HCT116 (cell line): ENCODE measurements around the gene GTF2H4. TPM values are rescaled to one million over a fixed set of nuclear protein-coding genes. Genes with fewer than 3 reads are reported as not detected.

Experiments used
- ATAC-seq: fragments of 200-7000 bp; cut with Tn5 transposase; 2 replicates; pipeline ENCODE4 v1.9.1; 2020; ENCODE audit warnings: mild to moderate bottlenecking, moderate library complexity
- BruUV-seq: library from RNA; stranded (reverse); fragments of 400-500 nt; replicated peaks from 2 replicates; lab custom pipeline; 2021; lab: Mats Ljungman, UMichigan
- CTCF ChIA-PET: fragments of 300-600 bp; sonication (Branson Sonifier 250); formaldehyde crosslinking; loops from one replicate; lab custom pipeline; 2021; ENCODE audit warnings: antibody characterized with exemption; lab: Charles Lee
- POLR2A ChIA-PET: fragments of 300-600, 350-600 bp; sonication (Branson Sonifier 250); formaldehyde crosslinking; loops from one replicate; lab custom pipeline; 2021; ENCODE audit warnings: antibody characterized with exemption; lab: Charles Lee
- RAD21 ChIA-PET, 2 experiments: fragments of 300-600 bp; sonication (Branson Sonifier 250); formaldehyde crosslinking; loops; one replicate each; lab custom pipeline; 2023; ENCODE audit warnings: low total read pairs in 2 of 2; ENCODE audit not compliant: uncharacterized antibody in 2 of 2, unreplicated experiment in 2 of 2, low non-redundant PET in 1 of 2; lab: Charles Lee
- DNase-seq: peaks from one replicate; pipeline ENCODE4 v3.0.0-alpha.2; 2010; ENCODE audit warnings: low read depth, low spot score
- H2AFZ ChIP-seq: fragments of 200-600 bp; shearing (Covaris generic), sonication (generic); 2 replicates; pipeline ENCODE4 v1.6.1; 2017; ENCODE audit warnings: low read depth, mixed run types, mixed read lengths, antibody characterized with exemption, low read length; ENCODE audit not compliant: poor library complexity, severe bottlenecking
- H3K27ac ChIP-seq: 2 replicates; pipeline ENCODE4 v1.5.1; 2012; ENCODE audit warnings: low read depth, low read length
- H3K27me3 ChIP-seq: fragments of 200-600 bp; sonication (generic); 2 replicates; pipeline ENCODE4 v1.6.1; 2016; ENCODE audit warnings: mixed run types, low read length, mixed read lengths; ENCODE audit not compliant: insufficient read depth
- H3K36me3 ChIP-seq, 2 experiments: fragments of 200-500 bp in 1 of 2; fragments of 200-600 bp in 1 of 2; sonication (Bioruptor generic) in 1 of 2; sonication (generic) in 1 of 2; 2 replicates each; pipeline versions ENCODE4 v1.5.1 to v1.6.1; 2014 to 2016; ENCODE audit warnings: low read length in 2 of 2, inconsistent platforms in 1 of 2, mixed read lengths in 1 of 2, mixed run types in 1 of 2; ENCODE audit not compliant: insufficient read depth in 2 of 2, control insufficient read depth in 1 of 2
- H3K4me1 ChIP-seq, 2 experiments: fragments of 200-600 bp in 1 of 2; sonication (generic) in 1 of 2; 2 replicates each; pipeline versions ENCODE4 v1.5.1 to v1.6.1; 2012 to 2017; ENCODE audit warnings: low read length in 2 of 2, inconsistent platforms in 1 of 2, mild to moderate bottlenecking in 1 of 2, mixed read lengths in 1 of 2, mixed run types in 1 of 2, moderate library complexity in 1 of 2; ENCODE audit not compliant: insufficient read depth in 2 of 2, control insufficient read depth in 1 of 2
- H3K4me2 ChIP-seq: fragments of 200-600 bp; sonication (generic); 2 replicates; pipeline ENCODE4 v1.6.1; 2017; ENCODE audit warnings: mixed run types, low read length, mixed read lengths
- H3K4me3 ChIP-seq, 2 experiments: fragments of 200-600 bp in 1 of 2; sonication (generic) in 1 of 2; replicated peaks in 1 of 2; 2 replicates each; pipeline ENCODE4 v1.5.1; 2011 to 2016; ENCODE audit warnings: low read length in 2 of 2, control low read depth in 1 of 2, low read depth in 1 of 2, mild to moderate bottlenecking in 1 of 2, mixed read lengths in 1 of 2, mixed run types in 1 of 2
- H3K79me2 ChIP-seq: fragments of 200-600 bp; sonication (generic); 2 replicates; pipeline ENCODE4 v1.6.1; 2017; ENCODE audit warnings: mild to moderate bottlenecking, mixed run types, low read length, moderate library complexity, mixed read lengths; ENCODE audit not compliant: insufficient read depth
- H3K9ac ChIP-seq: fragments of 200-600 bp; sonication (generic); 2 replicates; pipeline ENCODE4 v1.6.1; 2016; ENCODE audit warnings: low read length, mixed read lengths
- H3K9me2 ChIP-seq: fragments of 200-600 bp; sonication (generic), shearing (Covaris generic); 2 replicates; pipeline ENCODE4 v1.6.1; 2017; ENCODE audit warnings: mixed run types, mild to moderate bottlenecking, moderate library complexity; ENCODE audit not compliant: insufficient read depth
- H3K9me3 ChIP-seq, 2 experiments: fragments of 200-500 bp in 1 of 2; fragments of 200-600 bp in 1 of 2; sonication (Bioruptor generic) in 1 of 2; sonication (generic) in 1 of 2; 2 replicates each; pipeline ENCODE4 v1.6.1; 2014 to 2017; ENCODE audit warnings: low read length in 2 of 2, mixed read lengths in 2 of 2, inconsistent platforms in 1 of 2, low read depth in 1 of 2, mild to moderate bottlenecking in 1 of 2, mixed run types in 1 of 2, moderate library complexity in 1 of 2; ENCODE audit not compliant: control insufficient read depth in 1 of 2, insufficient read depth in 1 of 2
- H4K20me1 ChIP-seq: fragments of 200-600 bp; sonication (generic), shearing (Covaris generic); 2 replicates; pipeline ENCODE4 v1.6.1; 2017; ENCODE audit warnings: mixed run types, mild to moderate bottlenecking, moderate library complexity; ENCODE audit not compliant: insufficient read depth
- CEBPB ChIP-seq: IDR thresholded peaks from 2 replicates; pipeline ENCODE4 v1.6.1; 2012; ENCODE audit warnings: low read depth
- CTCF ChIP-seq, 3 experiments: fragments of 200-600 bp in 1 of 3; sonication (generic) in 1 of 3; IDR thresholded peaks in 2 of 3; conservative IDR thresholded peaks in 1 of 3; 2 replicates each; pipeline ENCODE4 v1.5.1; 2012 to 2017; ENCODE audit warnings: low read depth in 2 of 3, low read length in 2 of 3, antibody characterized with exemption in 1 of 3, borderline replicate concordance in 1 of 3, control low read depth in 1 of 3, mild to moderate bottlenecking in 1 of 3, mixed read lengths in 1 of 3, mixed run types in 1 of 3, moderate library complexity in 1 of 3; ENCODE audit not compliant: insufficient read depth in 1 of 3
- EGR1 ChIP-seq: IDR thresholded peaks from 2 replicates; pipeline ENCODE4 v1.6.1; 2012; ENCODE audit warnings: low read depth
- EZH2phosphoT487 ChIP-seq: fragments of 200-600 bp; IDR thresholded peaks from 2 replicates; pipeline ENCODE4 v1.6.1; 2018; ENCODE audit warnings: antibody characterized with exemption, borderline replicate concordance
- MAX ChIP-seq: IDR thresholded peaks from 2 replicates; pipeline ENCODE4 v1.6.1; 2012
- POLR2A ChIP-seq: IDR thresholded peaks from 2 replicates; pipeline ENCODE4 v1.7.0; 2011; ENCODE audit warnings: borderline replicate concordance; ENCODE audit not compliant: insufficient read depth, insufficient read length; ENCODE audit errors: extremely low read depth
- POLR2AphosphoS5 ChIP-seq: IDR thresholded peaks from 2 replicates; pipeline ENCODE4 v1.6.1; 2011; ENCODE audit warnings: mild to moderate bottlenecking, low read depth, low read length, moderate library complexity
- RAD21 ChIP-seq: IDR thresholded peaks from 2 replicates; pipeline ENCODE4 v1.6.1; 2012; ENCODE audit warnings: low read depth, mild to moderate bottlenecking
- REST ChIP-seq: IDR thresholded peaks from 2 replicates; pipeline ENCODE4 v1.6.1; 2012; ENCODE audit warnings: low read depth
- SIN3A ChIP-seq: IDR thresholded peaks from 2 replicates; pipeline ENCODE4 v1.6.1; 2012; ENCODE audit warnings: low read depth
- TCF7L2 ChIP-seq: IDR thresholded peaks from 2 replicates; pipeline ENCODE4 v1.7.0; 2011; ENCODE audit warnings: borderline replicate concordance, inconsistent platforms; ENCODE audit not compliant: insufficient read depth, insufficient read length; ENCODE audit errors: extremely low read depth
- YY1 ChIP-seq: IDR thresholded peaks from 2 replicates; pipeline ENCODE4 v1.6.1; 2011; ENCODE audit warnings: low read length, low read depth, moderate library complexity, mild to moderate bottlenecking; ENCODE audit not compliant: insufficient replicate concordance; ENCODE audit errors: extremely low read depth
- ZBTB33 ChIP-seq: IDR thresholded peaks from 2 replicates; pipeline ENCODE4 v1.6.1; 2011; ENCODE audit warnings: mild to moderate bottlenecking, low read length, moderate library complexity; ENCODE audit not compliant: insufficient replicate concordance; ENCODE audit errors: extremely low read depth
- ZFX ChIP-seq: fragments of 450-650 bp; IDR thresholded peaks from 2 replicates; pipeline ENCODE4 v1.6.1; 2017
- ZNF274 ChIP-seq: fragments of 200-500 bp; sonication (Bioruptor generic); IDR thresholded peaks from 2 replicates; pipeline ENCODE4 v1.6.1; 2014; ENCODE audit warnings: mild to moderate bottlenecking, low read depth, low read length, inconsistent platforms
- intact Hi-C: fragments of 100-400 bp; cut with micrococcal nuclease; formaldehyde crosslinking; loops from 2 replicates; pipeline ENCODE4 v1.10.0; 2022
- total RNA-seq: library from RNA; stranded (reverse); gene quantifications from one replicate; pipeline ENCODE4 v1.2.1, GENCODE V29; 2021; ENCODE audit not compliant: unreplicated experiment

The GTF2H4 gene
- total RNA-seq, 1 experiment from 2014 or later: 59.7 TPM

- ChIA-PET POLR2A (interaction anchor here (0.6 to 2.0 kb wide), 6 partner anchors 29 to 173 kb away, joined by 3 to 8 read pairs (median 4); partner anchors contain the start of gene DDR1), RAD21 (interaction anchor here (0.5 to 1.2 kb wide), 8 partner anchors 29 to 242 kb away, joined by 3 to 5 read pairs (median 3); no protein-coding TSS in a partner anchor), CTCF (interaction anchor here (1.0 to 5.0 kb wide), 15 partner anchors 30 to 201 kb away, joined by 3 to 66 read pairs (median 8); partner anchors contain the start of genes DDR1 and PSORS1C1)
- H4K20me1 ChIP-seq: no peaks in the 10 kb centered on the region
- peak within 1 kb of the TSS; percentile 58 to 72 for H3K4me3 ChIP-seq
- BruUV-seq: TSS peak; percentile 64
- peak within 1 kb of the TSS; percentile 87 for H3K4me2 ChIP-seq
- H2AFZ ChIP-seq: no peak within 1 kb of the TSS
- ATAC-seq (peak; percentile 92), DNase-seq (peak; percentile 80)
- peaks cover 18 to 35% of the 10 kb centered on the region in 2 experiments; a peak in 3 of 4 replicates for H3K36me3 ChIP-seq
- intact Hi-C loops: loop anchor here (1.0 to 2.0 kb wide), 3 partner anchors 86 to 279 kb away; no protein-coding TSS in a partner anchor
- H3K9me3 ChIP-seq: no peaks in the 10 kb centered on the region
- no peaks in the 10 kb centered on the region for H3K27me3 ChIP-seq
- peak within 1 kb of the TSS; percentile 83 for H3K9ac ChIP-seq
- peaks cover 9 to 26% of the 10 kb centered on the region in 2 experiments; a peak in 3 of 4 replicates for H3K4me1 ChIP-seq
- peak; percentile 89 for TF ChIP-seq ZFX
- no peak for TF ChIP-seq ZBTB33
- TF ChIP-seq REST: no peak
- TF ChIP-seq RAD21: no peak
- TF ChIP-seq YY1: peak; percentile 21
- no peak for TF ChIP-seq CEBPB
- no peak for TF ChIP-seq TCF7L2
- TF ChIP-seq CTCF (IDR thresholded peaks at IDR 0.05 in 2 of 3, conservative IDR thresholded peaks at IDR 0.05 in 1 of 3; ENCODE audit: borderline replicate concordance in 1 of 3, insufficient read depth in 1 of 3, low read depth in 2 of 3, low read length in 2 of 3): peak in 1 of 3 experiments; percentile 22; a peak in 2 of 6 replicates
- no peak for TF ChIP-seq EZH2phosphoT487
- no peak for TF ChIP-seq MAX
- no peak for TF ChIP-seq EGR1
- TF ChIP-seq POLR2AphosphoS5: peak; percentile 89
- TF ChIP-seq POLR2A: peak; percentile 58
- no peak for TF ChIP-seq SIN3A
- TF ChIP-seq ZNF274: no peak
- TF ChIP-seq, all 23 proteins: peak for 5
- Histone ChIP-seq H3K9me2 (no peaks in the 10 kb centered on the region), H3K79me2 (peaks cover 2% of the 10 kb centered on the region; the same call in 1 of the 2 replicates), H3K27ac (peak within 1 kb of the TSS; percentile 71)
These were observed 6.3 kb downstream of the GTF2H4 start, which contains the start of gene VARS2 for GRCh38 chr6:30914076-30914853. Gene VARS2 (plus strand): TSS chr6:30914238. CDS start chr6:30914837, 599 bp downstream.
